ENCODE data around the gene PRPF6. TPM values are rescaled to one million over a fixed set of nuclear protein-coding genes. Genes with fewer than 3 reads are reported as not detected.

The PRPF6 gene
- total and polyA plus RNA-seq, 2 of the 13 experiments (the other 11 are each of a cell fraction or from before 2014, with no cell fraction given), result 63.7 to 101 TPM

DNA sequence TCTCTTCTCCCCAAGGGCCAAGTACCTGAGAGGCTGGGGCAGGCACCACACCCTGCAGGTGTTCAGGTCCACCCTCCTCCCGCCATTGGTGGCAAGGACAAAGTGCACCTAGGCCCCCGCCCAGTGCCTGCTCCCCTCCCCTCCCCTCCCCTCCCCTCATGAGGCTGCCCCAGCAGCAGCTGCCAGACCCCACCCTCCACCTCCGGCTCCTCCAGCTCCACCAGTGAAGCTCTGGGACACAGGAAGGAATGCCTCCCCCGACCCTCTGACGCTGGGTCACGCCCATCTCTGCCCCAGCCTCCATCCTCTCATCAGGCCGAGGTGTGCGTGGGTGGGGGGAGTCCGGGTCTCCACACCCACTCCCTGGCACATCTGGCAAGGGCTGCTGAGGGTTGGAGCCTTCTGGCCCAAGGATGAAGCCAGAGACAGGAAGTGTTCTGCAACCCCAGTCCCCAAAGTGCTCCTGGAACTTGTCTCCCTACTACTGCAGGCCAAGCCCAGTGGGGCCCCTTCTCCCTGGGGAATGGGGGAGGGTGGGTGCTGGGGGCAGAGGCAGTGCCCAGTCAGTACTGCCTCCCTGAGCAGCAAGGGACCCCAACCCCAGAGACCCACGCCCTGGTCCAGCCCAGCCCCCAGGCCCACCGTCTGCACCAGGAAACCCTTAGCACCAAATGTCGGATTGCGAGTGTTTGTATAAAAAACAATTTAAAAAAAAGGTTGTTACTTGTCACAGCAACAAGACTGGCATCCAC, 23.1 kb upstream of the PRPF6 start (continued):
- no peak for TF ChIP-seq CBFB (CRISPR knock-in tag; IDR thresholded peaks at IDR 0.05)
- TF ChIP-seq ZNF282 (IDR thresholded peaks at IDR 0.05; ENCODE audit: partially characterized antibody), result no peak
- TF ChIP-seq CERS6 (CRISPR knock-in tag; IDR thresholded peaks at IDR 0.05), result no peak
- peak; percentile 73 for TF ChIP-seq TAF15 (IDR thresholded peaks at IDR 0.05; ENCODE audit: low read depth, low read length, poor library complexity, severe bottlenecking)
- no peak for TF ChIP-seq CCDC6 (CRISPR knock-in tag; IDR thresholded peaks at IDR 0.05)
- no peak for TF ChIP-seq ZBTB1 (CRISPR knock-in tag; IDR thresholded peaks at IDR 0.05; ENCODE audit: borderline replicate concordance)
- no peak for TF ChIP-seq TFE3 (CRISPR knock-in tag; IDR thresholded peaks at IDR 0.05)
- TF ChIP-seq SIX4 (CRISPR knock-in tag; IDR thresholded peaks at IDR 0.05), result no peak
- TF ChIP-seq NFIB (CRISPR knock-in tag; IDR thresholded peaks at IDR 0.05; ENCODE audit: borderline replicate concordance), result no peak
- TF ChIP-seq GTF2F1 (IDR thresholded peaks at IDR 0.05; ENCODE audit: low read length), result no peak
- TF ChIP-seq ZC3H13 (CRISPR knock-in tag; IDR thresholded peaks at IDR 0.05), result no peak
- TF ChIP-seq, protein P1, sequence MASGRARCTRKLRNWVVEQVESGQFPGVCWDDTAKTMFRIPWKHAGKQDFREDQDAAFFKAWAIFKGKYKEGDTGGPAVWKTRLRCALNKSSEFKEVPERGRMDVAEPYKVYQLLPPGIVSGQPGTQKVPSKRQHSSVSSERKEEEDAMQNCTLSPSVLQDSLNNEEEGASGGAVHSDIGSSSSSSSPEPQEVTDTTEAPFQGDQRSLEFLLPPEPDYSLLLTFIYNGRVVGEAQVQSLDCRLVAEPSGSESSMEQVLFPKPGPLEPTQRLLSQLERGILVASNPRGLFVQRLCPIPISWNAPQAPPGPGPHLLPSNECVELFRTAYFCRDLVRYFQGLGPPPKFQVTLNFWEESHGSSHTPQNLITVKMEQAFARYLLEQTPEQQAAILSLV (CRISPR knock-in tag; IDR thresholded peaks at IDR 0.05; ENCODE audit: borderline replicate concordance), result no peak
- TF ChIP-seq BRD4 (CRISPR knock-in tag; IDR thresholded peaks at IDR 0.05), result peak; percentile 44; the same call in 1 of the 2 replicates
- TF ChIP-seq NR1H2 (CRISPR knock-in tag; IDR thresholded peaks at IDR 0.05; ENCODE audit: borderline replicate concordance, low read depth), result no peak
- 0 out of 2 replicates have a peak, but pooled peaks have one; percentile 22 for TF ChIP-seq ZNF256 (CRISPR knock-in tag; conservative IDR thresholded peaks at IDR 0.05)
- no peak for TF ChIP-seq ZNF597 (CRISPR knock-in tag; IDR thresholded peaks at IDR 0.05)
- TF ChIP-seq HNF4A (CRISPR knock-in tag; IDR thresholded peaks at IDR 0.05), result peak; percentile 33; the same call in 1 of the 2 replicates
- TF ChIP-seq TMF1 (CRISPR knock-in tag; IDR thresholded peaks at IDR 0.05; ENCODE audit: low read depth), result 0 out of 2 replicates have a peak, but pooled peaks have one; percentile 36
- TF ChIP-seq HNF1B (CRISPR knock-in tag; IDR thresholded peaks at IDR 0.05), result no peak
- TF ChIP-seq NPAS2 (CRISPR knock-in tag; IDR thresholded peaks at IDR 0.05; ENCODE audit: borderline replicate concordance), result no peak
- no peak for TF ChIP-seq MXD4 (CRISPR knock-in tag; IDR thresholded peaks at IDR 0.05)
- TF ChIP-seq HNRNPLL (IDR thresholded peaks at IDR 0.05; ENCODE audit: low read depth, low read length, poor library complexity, severe bottlenecking), result peak; percentile 7
- TF ChIP-seq KLF6 (CRISPR knock-in tag; IDR thresholded peaks at IDR 0.05), result no peak

Measured in HepG2 (cell line).